22Rv1 (cell line): Measurements from ENCODE around the gene RGS11.

Experiments used
- H3K27ac ChIP-seq: fragments of 450-650 bp; 2 replicates; pipeline ENCODE4 v1.5.1; 2017
- ZFX ChIP-seq: fragments of 450-650 bp; IDR thresholded peaks from 2 replicates; pipeline ENCODE4 v1.6.1; 2017; ENCODE audit warnings: antibody characterized with exemption, borderline replicate concordance
- TF ChIP-seq, protein P1 (sequence below): fragments of 450-650 bp; IDR thresholded peaks from 2 replicates; pipeline ENCODE4 v1.5.1; 2017; ENCODE audit warnings: mild to moderate bottlenecking

RGS11 gene

DNA sequence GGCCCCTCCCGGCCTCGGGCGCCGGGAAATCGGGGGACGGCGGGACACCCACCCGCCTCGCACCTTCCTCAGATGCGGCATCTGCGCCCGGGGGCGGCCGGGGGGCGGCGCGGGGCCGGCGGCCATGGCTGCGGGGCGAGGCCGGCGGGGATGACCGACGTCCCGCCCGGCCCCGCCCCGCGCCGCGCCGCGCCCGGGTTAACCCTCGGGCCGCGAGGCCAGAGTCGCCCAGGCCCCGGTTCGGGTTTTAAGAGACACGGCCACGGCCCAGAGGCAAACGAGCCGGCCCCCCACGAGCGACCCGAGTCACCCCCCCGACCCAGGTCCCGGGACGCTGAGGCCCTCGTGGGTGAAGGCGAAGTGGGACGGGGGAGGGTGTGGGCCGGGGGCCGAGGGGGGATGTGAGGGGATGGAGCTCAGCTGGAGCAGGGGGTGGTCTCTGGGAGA, at the start of gene RGS11:
Gene RGS11 (minus strand): TSS at position 159 of the 447 bp plus-strand sequence. CDS start 33 bp downstream, at position 126.
- TF ChIP-seq, protein P1, sequence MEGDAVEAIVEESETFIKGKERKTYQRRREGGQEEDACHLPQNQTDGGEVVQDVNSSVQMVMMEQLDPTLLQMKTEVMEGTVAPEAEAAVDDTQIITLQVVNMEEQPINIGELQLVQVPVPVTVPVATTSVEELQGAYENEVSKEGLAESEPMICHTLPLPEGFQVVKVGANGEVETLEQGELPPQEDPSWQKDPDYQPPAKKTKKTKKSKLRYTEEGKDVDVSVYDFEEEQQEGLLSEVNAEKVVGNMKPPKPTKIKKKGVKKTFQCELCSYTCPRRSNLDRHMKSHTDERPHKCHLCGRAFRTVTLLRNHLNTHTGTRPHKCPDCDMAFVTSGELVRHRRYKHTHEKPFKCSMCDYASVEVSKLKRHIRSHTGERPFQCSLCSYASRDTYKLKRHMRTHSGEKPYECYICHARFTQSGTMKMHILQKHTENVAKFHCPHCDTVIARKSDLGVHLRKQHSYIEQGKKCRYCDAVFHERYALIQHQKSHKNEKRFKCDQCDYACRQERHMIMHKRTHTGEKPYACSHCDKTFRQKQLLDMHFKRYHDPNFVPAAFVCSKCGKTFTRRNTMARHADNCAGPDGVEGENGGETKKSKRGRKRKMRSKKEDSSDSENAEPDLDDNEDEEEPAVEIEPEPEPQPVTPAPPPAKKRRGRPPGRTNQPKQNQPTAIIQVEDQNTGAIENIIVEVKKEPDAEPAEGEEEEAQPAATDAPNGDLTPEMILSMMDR, result no peak
- TF ChIP-seq ZFX, result no peak
- peak within 1 kb of the TSS; percentile 40 for H3K27ac ChIP-seq

DNA sequence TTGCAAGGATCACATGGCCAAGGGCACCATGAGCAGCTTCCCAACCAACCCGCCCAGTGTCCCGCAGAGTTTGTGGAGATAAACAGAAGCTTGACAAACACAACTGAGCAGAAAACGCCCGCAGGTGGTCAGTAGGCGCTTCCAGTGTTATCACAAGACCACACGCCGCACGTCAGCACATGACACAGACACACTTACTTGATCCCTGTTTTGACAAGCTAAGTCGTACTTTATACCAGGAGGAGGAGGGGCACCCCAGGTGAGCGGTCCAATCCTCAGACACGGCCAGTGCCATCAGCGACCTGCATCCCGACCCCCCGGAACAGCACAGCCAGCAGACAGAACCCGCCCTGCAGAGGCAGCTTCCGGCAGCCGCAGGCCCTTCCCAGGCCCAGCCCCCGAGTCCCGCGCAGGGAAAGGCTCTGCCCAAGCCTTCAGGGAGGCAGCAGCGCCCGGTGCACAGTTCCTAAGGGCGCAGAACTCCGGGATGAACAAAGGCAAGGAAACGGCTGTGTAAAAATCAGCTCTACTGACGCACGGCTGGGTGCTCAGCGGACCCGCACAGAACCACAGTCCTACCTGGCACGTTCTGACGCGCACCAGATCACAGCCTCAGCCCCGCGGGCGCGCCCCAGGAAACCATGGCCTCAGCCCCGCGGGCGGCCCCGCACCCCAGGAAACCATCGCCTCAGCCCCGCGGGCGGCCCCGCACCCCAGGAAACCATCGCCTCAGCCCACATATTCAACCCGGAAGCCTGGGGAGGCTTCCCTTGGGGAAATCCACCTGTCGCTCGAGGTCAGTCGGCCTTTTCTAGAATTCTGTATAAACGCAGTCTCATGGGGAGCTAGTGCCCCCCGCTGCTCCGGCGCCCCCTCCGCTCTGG, 48.9 kb upstream of the RGS11 start:
- no peak for TF ChIP-seq ZFX
- TF ChIP-seq, protein P1, result no peak
- no peak overlapping the region for H3K27ac ChIP-seq

DNA sequence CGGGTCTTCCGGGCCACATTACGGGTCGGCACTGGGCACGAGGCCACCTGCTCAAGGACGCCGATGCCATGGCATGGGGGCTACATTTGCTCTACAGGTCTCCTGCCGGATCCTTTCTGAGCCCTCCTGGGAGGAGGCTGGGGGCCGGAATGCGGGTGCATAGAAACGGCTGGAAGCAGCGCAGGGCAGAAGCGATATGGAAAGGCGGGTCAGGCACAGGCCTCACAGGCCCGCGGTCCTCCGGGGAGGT, 48.4 kb upstream of the RGS11 start:
- TF ChIP-seq, protein P1, result no peak
- no peak for TF ChIP-seq ZFX
- no peak overlapping the region for H3K27ac ChIP-seq

DNA sequence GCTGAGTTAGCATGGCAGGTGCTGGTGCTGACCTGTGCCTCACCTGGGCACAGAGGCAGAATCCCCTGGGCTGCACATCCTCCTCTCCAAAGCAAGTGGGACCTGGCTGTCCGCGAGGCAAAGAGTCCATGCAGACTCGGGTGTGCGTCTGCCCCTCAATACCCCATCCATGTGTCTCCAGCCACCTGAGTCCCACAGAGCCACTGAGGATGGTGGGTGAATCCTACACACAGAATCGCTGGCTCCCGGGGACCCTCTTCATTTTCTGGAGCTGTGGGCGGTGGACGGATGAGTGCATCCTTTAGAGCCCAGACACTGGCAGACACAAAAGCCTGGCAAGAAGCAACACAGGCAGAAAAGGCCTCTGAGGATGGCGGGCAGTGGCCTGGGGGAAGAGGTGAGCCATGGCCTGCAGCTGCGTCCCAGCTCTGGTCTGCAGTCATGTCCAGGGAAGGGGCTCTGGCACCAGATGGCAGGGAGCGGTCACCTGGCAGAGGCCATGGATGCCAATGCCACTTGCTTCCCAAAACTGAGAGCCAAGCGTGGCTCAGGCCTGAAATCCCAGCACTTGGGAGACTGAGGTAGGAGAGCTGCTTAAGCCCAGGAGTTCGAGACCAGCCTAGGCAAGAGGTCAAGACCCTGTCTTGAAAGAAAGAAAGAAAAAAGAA, 46.9 kb upstream of the RGS11 start:
- no peak overlapping the region for H3K27ac ChIP-seq
- TF ChIP-seq, protein P1, result no peak
- no peak for TF ChIP-seq ZFX

- H3K27ac ChIP-seq, result no peak overlapping the region
- TF ChIP-seq, protein P1, result no peak
- TF ChIP-seq ZFX, result no peak
Observed at GRCh38 chr16:321532-321931, 45.8 kb upstream of the RGS11 start.

DNA sequence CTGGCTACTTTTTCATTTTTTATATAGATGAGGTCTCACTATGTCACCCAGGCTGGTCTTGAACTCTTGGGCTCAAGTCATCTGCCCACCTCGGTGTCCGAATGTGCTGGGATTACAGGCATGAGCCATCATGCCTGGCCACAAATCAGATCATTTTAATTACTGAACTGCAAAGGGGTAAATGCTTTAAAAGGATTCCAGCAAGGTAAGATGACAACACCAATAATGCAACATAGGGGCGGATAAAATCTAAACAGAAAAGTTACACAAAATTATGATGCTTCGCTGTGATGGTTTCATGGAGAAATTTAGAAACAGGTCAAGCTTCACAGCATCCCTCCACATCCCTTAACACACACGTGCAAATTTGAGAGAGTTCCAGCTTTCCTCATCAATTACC, 44.5 kb upstream of the RGS11 start:
- no peak overlapping the region for H3K27ac ChIP-seq
- TF ChIP-seq ZFX, result no peak
- TF ChIP-seq, protein P1, result no peak

DNA sequence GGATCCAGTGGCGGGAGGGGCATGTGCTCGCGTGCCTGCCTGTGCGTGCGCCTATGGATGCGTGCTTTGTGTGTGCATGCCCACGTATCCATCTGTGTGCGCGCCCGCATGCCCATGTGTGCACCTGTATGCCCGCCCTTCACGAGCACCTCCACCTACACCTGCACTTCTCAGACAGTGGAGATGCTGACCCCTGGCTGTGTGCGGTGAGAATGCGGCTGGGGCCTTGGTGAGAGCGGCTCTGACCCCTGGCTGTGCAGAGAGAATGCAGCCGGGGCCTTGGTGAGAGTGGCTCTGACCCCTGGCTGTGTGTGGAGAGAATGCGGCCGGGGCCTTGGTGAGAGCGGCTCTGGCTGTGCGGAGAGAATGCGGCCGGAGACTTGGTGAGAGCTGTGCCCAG, 42.9 kb upstream of the RGS11 start:
- no peak overlapping the region for H3K27ac ChIP-seq
- no peak for TF ChIP-seq ZFX
- TF ChIP-seq, protein P1, result peak; percentile 28
